ENCODE measurements around the gene PTP4A1.
"Not testable (repeated sequence)": the region's sequence is repeated elsewhere in the genome, so short reads cannot be mapped to it uniquely, and the experiment has no call there.

The PTP4A1 gene

DNA sequence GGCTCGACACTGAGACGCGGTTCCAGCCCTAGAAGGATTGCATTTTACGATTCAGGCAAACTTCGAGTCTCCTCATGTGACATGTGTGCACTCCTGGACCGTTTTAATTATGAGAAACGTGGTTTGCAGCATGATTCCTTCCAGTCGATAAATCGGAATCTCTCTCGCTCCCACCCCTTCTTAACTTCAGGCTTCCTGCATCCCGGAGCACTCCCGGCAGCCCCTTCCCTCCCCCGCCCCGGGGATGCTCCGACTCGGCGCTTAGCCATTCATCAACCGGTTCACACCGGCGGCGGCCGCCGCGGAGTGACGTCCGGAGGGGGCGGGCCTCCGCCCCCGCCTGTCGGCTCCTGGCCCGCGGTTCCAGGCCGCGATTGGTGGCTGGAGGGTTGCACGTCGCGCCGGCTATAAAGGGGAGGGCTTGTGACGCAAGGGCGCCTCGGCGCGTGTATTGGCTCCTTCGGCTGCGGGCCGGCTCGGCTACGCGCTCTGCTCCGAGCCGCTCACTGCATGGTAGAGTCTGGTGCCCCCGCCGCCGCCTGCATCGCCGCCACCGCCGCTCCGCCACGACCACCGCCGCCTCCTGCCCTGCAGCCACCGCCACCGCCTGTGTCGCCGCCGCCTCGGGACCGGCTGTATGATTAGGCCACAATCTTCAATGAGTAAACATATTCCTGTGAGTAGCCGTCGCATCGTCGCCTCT is at the start of gene PTP4A1, which contains the start of gene LOC128125822:
PTP4A1 (plus strand) TSS at position 437 of the 703 bp plus-strand sequence. CDS start 4,401 bp downstream, outside the sequence.
LOC128125822 (plus strand) TSS at position 437 of the 703 bp plus-strand sequence.
- peak; percentile 99 for DNase-seq

GRCh38 chr6:63522911-63523287 is 49.4 kb upstream of the PTP4A1 start:
- DNase-seq = not testable (repeated sequence)

- no peak for DNase-seq
These were observed 48.6 kb upstream of the PTP4A1 start for GRCh38 chr6:63523630-63524029.

- DNase-seq = no peak
These were observed 46.9 kb upstream of the PTP4A1 start for GRCh38 chr6:63525186-63525878.

- no peak for DNase-seq
These were observed 45.3 kb upstream of the PTP4A1 start for GRCh38 chr6:63526931-63527330.

DNA sequence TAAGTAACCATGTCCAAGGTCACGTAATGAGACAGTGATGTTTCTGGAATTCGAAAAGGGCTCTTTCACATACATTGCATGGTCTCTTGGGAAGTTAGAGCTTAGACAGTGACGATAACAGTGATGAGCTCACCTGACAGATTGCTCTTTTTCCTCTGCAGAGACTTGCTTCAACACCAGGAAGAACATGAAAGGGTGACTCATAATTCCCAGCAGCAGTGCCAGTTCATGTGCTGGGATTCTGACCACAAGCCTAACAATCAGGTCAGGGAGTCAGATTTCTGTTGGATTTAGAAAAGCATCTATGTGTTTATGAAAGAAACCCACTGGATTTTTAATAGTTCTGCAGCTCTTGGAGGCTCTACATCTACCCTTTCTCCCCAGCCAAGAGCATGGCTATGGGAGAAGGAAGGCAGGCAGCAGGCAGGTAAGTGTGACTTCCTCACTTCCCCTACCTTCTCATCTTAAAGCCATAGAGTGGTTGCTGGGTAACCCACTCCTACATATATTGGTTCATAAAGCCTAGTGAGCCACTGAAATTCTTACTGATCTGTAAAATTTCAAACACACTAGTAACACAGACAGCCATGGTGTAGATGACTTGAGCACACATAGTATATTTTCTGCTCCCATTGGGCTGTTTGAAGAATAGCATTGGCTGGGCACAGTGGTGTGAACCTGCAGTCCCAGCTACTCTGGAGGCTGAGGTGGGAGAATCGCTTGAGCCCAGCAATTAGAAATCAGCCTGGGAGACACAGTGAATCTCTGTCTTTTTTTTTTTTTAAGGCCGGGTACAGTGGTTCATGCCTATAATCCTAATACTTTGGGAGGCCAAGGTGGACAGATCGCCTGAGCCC is 44.4 kb upstream of the PTP4A1 start:
- DNase-seq = no peak

GRCh38 chr6:63529498-63529897 is 42.8 kb upstream of the PTP4A1 start:
- DNase-seq = no peak

DNA sequence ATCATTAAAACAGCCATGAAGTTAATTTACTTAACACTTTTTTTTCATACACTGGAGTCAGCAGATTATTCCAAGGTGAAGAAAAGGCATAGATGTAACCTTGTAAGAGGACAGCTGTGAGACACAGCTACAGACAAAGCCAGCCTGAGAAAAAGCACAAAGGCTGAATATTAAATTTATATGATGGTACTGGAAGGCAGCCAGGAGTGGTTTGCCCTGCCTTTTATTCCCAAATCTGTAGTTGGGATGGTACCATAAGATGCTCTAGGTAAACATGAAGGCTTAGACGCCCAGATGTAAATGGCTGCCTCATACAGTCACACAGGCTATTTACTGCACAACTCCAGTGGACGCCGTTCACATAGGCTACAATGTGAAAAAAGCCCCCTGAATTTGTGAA is 42.1 kb upstream of the PTP4A1 start:
- DNase-seq = no peak

- DNase-seq = no peak
These were observed 41.3 kb upstream of the PTP4A1 start for GRCh38 chr6:63530991-63531390.

GRCh38 chr6:63533026-63533425 is 39.3 kb upstream of the PTP4A1 start:
- DNase-seq = no peak

- no peak for DNase-seq
These were observed 38.3 kb upstream of the PTP4A1 start for GRCh38 chr6:63533952-63534351.

DNA sequence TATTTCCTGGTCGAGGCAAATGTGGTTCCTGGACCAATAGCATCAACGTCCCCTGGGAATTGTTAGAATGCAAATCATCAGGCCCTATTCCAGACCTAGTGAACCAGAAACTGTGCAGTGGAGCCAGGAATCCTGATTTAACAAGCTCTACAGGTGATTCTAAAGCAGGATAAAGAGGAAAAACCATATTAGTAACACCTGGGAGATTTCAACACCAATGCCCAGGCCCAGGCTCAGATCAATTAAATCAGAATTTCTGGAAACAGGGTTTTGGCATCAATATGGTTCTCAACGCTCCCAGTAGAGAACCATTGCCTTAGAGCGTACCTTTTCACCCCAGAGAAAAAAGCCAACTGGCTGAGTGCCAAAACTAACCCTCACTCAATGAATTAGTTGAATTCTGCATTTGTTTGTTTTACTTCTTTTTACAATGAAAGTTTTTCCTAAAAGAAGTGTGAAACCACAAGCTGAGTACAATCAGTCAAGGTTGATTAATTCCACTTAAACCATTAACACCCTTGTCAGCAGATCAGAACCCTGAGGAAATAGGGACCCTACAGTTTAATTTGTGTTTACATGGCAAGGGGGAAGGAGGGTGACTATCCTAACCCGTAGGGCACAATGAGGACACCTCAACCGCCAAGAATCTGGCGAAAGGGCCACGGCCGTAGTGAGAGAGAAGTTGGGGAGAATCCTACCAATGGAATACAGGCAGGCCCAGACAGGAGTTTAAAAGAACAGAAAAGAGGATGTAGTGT is 34.9 kb upstream of the PTP4A1 start:
- DNase-seq = no peak

DNA sequence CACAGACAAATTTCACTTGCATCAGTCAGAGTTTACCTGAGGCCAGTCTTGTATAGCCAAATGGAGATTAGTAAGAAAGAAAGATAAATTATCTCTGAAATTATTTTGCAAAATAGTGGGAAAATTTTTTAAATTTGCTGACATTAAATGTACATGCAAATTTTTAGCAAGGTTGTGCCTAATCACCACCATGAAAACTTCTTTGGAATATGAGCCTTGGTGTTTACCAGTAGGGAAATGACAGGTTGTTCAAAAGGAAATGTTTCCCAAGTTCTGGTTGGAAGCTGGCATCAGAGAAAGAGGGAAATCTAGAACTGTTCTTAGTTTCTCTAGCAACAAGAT is 34.4 kb upstream of the PTP4A1 start:
- DNase-seq = no peak

DNA sequence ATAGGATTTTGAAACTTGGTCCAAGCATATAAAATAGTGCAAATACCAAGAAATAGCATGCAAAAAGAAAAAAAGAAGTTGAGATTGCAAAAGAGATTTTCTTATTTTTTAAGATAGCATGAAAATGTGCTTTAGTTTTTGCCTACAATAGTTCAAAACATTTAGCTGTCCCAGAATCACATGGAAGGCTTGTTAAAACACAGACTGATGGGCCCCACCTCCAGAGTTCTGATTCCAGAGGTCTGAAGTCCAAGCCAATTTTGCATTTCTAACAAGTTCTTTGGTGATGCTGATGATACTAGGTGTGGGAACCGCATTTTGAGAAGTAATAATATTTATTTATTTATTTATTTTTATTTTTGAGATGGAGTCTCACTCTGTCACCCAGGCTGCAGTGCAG is 33.7 kb upstream of the PTP4A1 start:
- no peak for DNase-seq

GRCh38 chr6:63543001-63543400 is 29.3 kb upstream of the PTP4A1 start:
- no peak for DNase-seq

- no peak for DNase-seq
These were observed 28.3 kb upstream of the PTP4A1 start for GRCh38 chr6:63543982-63544381.

GRCh38 chr6:63546236-63546635 is 26.0 kb upstream of the PTP4A1 start:
- no peak for DNase-seq

GRCh38 chr6:63546697-63547096 is 25.6 kb upstream of the PTP4A1 start:
- no peak for DNase-seq

DNA sequence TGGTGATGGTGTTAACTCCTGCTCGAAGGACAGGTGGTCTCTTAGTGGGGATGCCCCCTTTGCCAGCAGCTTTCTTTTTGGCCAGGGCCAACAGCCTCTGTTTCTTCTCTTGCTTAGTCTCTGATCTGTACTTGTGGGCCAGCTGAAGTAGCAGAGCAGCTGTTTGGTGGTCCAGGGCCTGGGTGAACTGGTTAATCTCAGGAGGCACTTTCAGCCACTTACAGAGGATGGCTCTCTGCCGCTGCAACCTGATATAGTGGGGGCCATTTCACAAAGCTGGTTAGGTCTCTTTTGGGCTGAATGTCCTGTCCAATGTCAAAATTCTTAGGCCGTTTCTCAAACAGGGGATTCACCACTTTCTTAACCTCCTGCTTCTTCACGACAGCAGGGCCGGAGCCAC is 23.2 kb upstream of the PTP4A1 start:
- no peak for DNase-seq

DNA sequence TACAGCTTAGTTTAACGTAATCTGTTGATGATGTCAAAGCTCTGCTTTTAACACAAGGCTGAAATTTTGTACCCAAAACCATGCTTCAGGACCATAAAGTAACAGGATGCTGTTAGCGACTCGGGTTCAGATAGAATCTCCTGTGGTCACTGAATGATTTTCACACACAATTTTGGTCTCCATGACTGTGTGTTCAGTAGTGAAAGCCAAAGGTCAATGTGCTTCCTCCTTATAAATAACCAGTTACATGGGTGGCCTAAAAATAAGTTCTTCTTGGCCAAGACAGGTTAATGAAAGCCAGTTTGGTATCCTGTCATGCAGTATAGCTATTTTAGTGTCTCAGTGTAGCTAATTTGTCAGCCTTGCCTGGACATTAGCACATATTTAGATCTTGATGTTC is 19.1 kb upstream of the PTP4A1 start:
- DNase-seq = no peak

GRCh38 chr6:63553900-63554299 is 18.4 kb upstream of the PTP4A1 start:
- DNase-seq = no peak

GRCh38 chr6:63554782-63555181 is 17.5 kb upstream of the PTP4A1 start:
- DNase-seq = no peak

DNA sequence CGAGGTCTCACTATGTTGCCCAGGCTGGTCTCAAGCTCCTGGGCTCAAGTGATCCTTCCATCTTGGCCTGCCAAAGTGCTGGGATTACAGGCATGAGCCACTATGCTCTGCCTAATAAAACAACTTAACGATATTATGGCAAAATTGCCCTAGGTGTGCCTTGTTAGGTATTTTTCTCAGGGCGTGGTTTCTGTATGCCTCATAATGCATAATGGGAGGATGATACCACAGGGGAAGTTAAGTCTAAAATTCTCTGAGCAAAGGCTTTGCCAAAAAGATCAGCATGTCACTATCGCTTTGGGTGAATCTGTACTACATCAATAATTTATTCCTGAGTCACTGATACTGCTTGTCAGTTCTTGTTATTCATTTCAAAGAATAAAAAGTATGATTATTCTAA is 15.9 kb upstream of the PTP4A1 start:
- no peak for DNase-seq

Measured in suppressor macrophage treated with lipopolysaccharide for 1 hour (primary cell).